Activated T-helper 1 cell treated with anti-CD3 and anti-CD28 coated beads, Interleukin-2, amount 50 U/mL, for 16 hours (primary cell): Measurements from ENCODE around the gene PLD6.

ENCODE experiments used
- DNase-seq, 2 donors: peaks; one replicate each; pipeline ENCODE4 v3.0.0-alpha.2; 2020; ENCODE audit warnings: low read depth in 1 of 2, low spot score in 1 of 2

PLD6 gene

DNA sequence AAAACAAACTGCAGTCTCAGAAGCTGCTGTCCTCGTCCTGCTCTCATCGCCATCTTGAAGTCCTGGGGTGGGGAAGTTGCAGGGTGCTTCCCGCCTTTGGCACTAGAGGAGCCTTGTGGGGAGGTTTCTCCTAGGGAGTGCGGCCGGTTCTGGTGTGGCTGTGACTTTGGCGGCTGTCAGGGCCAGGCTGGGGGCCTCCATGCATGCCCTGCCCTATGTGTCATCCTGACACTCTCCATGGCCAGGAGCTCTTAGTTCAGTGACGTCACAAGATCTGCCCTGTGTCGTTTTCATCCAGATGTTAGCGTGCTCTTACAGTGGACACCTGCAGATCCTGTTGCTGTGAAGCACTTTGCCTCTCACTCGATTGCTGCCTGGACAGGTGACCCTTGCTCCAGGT is 49.6 kb downstream of the PLD6 start:
- no peak for DNase-seq

DNA sequence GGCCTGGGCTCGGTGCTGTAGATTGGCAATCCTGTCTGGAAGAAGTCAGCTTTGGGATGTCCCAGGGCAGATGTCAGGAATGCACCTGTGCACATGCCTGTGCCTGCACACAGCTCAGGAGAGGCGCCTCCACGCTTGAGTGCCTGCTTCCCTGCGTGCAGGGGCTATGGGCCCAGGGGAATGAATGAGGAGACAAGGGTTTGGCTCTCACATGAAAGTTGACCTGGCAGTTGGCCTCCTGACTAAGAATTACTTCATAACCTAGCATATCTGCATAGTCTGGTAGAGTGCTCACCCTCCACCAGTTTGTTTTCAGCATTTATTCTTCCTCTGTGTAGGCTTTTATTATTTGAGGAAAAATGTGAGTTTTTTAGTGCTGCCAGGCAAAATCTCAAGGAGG is 50.0 kb downstream of the PLD6 start:
- DNase-seq, result no peak

DNA sequence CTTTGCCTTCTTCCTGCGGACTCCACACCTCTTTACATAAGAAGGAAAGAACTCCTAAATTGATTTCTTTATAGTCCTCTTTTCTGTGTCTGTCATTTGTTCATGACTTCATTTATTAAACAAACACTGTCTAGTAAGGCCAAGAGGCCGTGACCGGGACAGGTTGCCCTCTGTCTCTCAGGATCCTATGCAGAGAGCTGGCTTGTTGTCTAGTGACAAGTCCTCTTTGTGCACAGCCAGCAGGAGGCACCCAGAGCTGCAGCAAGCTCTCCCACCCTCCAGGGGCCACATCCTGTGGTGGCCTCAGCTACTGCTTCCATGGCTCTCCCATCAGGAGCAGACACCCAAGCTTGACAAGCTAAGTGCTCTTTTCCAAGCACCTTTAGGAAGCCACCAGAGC is 50.6 kb downstream of the PLD6 start:
- DNase-seq, result no peak

DNA sequence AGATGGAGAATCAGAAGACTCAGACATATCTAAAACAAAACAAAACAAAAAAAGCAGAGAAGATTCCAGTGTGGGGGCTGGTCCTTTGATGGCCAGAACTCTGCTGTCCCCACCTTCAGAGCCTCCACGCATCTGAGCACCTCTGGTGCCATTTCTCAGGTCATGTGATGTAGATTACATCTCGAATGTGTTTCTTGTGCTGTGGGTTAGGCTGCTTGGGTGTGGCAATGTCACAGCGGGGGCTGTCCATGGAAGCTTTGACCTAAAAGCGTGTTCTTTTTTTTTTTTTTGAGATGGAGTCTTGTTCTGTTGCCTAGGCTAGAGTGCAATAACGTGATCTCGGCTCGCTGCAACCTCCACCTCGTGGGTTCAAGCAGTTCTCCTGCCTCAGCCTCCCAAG is 51.2 kb downstream of the PLD6 start:
- DNase-seq, result no peak

DNA sequence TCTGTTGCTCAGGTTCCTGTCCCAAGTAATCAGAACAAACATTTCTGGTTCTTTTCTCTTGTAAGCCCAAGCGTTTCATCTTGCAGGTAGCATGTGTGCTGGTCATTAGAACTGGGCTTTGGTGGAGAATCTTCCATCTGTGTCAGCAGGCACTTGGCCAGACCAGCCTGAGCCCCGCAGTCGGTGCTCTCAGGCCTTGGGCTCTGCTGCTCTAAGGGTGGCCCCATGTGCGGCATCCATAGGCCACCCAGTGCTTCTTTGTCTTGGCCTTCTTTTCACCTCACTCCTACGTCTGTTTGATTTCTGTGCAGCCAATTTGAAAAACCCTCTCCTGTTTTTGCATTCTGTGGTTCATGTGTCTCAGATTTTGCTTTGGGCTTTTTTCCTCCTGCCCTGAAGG is 51.6 kb downstream of the PLD6 start:
- no peak for DNase-seq

DNA sequence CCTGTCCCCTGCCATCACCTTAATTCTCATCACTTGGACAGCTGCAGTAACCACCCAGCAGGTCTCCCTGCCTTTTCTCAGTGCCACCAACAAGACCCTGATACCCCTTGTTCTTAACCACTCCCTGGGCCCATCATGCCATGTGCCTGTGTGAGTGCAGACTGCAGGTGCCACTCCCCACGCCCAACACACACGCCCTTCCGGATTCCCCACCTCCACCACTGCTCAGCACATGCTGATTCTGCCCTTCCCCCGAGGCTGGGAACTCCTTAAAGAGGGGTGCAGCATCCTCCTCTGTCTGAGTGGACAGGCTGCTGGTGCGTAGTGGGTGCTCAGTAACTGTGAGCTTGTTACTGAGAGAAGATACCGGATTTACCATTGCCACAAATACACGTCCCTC is 52.4 kb downstream of the PLD6 start:
- no peak for DNase-seq

DNA sequence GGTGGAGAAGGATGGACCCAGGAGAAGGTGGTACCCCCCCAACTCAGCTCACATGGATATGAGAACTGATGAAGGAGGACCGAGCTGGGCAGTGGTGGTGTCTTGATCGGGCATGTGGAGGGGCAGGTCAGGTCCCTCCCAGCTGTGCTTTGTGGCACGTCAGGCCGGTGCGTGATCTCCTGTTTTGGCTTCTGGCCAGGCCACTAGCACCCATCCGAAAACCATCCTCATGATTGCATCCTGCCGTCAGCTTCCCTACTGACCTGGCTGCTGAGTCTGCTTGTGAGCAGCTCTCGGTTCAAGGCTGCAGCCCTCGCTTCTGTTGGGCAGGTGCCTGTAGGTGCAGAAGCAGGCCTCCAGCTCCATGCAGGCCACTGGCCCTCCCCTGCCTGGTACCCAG is 53.1 kb downstream of the PLD6 start:
- DNase-seq, result no peak

DNA sequence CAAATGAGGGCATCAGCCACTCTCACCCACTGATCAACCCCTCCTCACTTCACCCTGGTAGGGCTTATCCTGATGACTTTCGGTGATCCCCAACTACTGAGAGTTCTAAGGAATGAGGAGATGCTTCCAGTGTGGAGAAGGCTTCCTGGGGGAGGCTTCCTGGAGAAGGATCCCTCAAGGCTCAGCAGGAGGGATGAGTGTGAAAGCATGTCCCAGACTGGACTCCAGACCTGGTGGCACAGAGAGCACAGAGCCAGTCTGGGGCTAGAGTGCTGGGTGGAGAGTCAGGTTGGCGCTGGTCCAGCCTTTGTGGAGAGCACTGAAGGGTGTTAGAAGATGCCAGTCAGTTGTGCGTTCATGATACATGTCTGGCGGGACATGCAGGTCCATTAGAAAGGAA is 53.7 kb downstream of the PLD6 start:
- no peak for DNase-seq

DNA sequence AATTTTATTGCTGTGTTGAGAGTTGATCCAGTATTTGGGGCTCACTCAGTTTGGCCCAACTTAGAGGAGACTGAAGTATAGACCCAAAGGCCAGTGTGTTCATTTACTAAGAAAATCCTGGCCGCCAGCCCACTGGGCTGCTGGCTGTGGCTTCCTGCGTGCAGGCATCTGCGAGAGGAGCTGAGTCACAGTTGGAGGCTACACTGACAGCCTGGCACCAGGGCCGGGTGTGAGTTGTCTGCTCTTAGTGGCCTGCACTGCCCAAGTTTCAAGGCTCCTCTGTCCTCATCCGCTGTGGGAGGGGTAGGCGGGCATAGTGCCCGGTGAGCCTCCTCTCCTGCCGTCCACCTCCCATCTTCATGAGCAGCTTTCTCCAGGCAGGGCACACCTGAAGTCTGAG is 54.2 kb downstream of the PLD6 start:
- DNase-seq, result no peak

DNA sequence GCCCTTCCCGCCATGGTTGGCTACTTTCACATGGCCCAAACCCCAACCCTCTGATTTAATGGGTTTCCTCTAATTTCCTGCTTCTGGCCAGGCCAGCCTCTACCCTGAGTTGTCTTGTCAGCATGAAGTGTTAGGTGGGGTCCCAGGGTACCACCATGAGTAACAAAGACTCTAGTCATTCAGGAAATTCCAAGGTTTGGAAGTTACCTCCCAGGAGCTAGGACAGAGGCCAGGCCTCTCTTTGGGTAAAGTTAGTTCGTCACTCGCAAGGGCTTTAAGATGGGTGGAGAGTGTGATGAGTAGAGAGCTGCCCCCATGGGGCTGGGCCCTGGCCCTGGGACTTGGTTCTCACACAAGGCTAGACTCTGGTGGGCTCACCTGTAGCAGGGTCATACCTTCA is 54.6 kb downstream of the PLD6 start:
- no peak for DNase-seq

DNA sequence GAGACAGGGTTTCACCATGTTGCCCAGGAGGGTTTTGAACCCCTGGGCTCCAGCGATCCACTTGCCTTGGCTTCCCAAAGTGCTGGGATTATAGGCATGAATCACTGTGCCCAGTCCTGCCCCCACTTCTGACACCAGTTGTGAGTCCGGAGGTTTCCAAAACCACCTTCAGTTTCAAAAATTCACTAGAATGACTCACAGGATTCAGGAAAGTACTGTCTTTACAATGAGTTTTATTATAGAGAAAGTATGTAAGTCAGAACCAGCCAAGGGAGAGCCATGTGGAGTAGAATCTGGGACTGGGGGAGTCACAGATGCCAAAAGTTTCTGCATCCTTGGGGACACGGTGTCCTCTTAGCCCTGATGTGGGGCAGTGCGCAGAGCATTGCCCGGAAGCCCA is 55.1 kb downstream of the PLD6 start:
- DNase-seq, result no peak
